HEK293 (cell line): ENCODE data around the gene IL22RA1.

Experiments used
- FEZF1 ChIP-seq: fragments of 450-650 bp; formaldehyde crosslinking; IDR thresholded peaks from 2 replicates; pipeline ENCODE4 v1.5.1; 2016; ENCODE audit warnings: missing biosample characterization, missing genetic modification characterization
- WT1 ChIP-seq: fragments of 450-650 bp; formaldehyde crosslinking; IDR thresholded peaks from 2 replicates; pipeline ENCODE4 v1.5.1; 2016; ENCODE audit warnings: missing biosample characterization, missing genetic modification characterization
- YY1 ChIP-seq: fragments of 450-650 bp; formaldehyde crosslinking; IDR thresholded peaks from 2 replicates; pipeline ENCODE4 v1.5.1; 2018; ENCODE audit warnings: missing biosample characterization, missing genetic modification characterization
- ZBTB44 ChIP-seq: fragments of 450-650 bp; IDR thresholded peaks from 2 replicates; pipeline ENCODE4 v1.5.1; 2018; ENCODE audit warnings: missing biosample characterization, mild to moderate bottlenecking, missing genetic modification characterization
- ZBTB8A ChIP-seq: fragments of 450-650 bp; formaldehyde crosslinking; IDR thresholded peaks from 2 replicates; pipeline ENCODE4 v1.5.1; 2016; ENCODE audit warnings: missing biosample characterization, missing genetic modification characterization
- ZNF138 ChIP-seq: fragments of 450-650 bp; formaldehyde crosslinking; IDR thresholded peaks from 2 replicates; pipeline ENCODE4 v1.5.1; 2016; ENCODE audit warnings: missing biosample characterization, missing genetic modification characterization, borderline replicate concordance
- ZNF2 ChIP-seq: fragments of 450-650 bp; formaldehyde crosslinking; IDR thresholded peaks from 2 replicates; pipeline ENCODE4 v1.5.1; 2016; ENCODE audit warnings: missing biosample characterization, missing genetic modification characterization
- ZNF24 ChIP-seq: fragments of 450-650 bp; formaldehyde crosslinking; IDR thresholded peaks from 2 replicates; pipeline ENCODE4 v1.5.1; 2016; ENCODE audit warnings: missing biosample characterization, missing genetic modification characterization
- ZNF274 ChIP-seq, 2 experiments: fragments of 200-500 bp in 1 of 2; fragments of 450-650 bp in 1 of 2; sonication (Bioruptor generic) in 1 of 2; formaldehyde crosslinking in 1 of 2; IDR thresholded peaks; 2 replicates each; pipeline versions ENCODE4 v1.5.1 to v1.6.1; 2014 to 2016; ENCODE audit warnings: borderline replicate concordance in 1 of 2, inconsistent platforms in 1 of 2, low read length in 1 of 2, missing biosample characterization in 1 of 2, missing genetic modification characterization in 1 of 2
- ZNF324 ChIP-seq: fragments of 450-650 bp; formaldehyde crosslinking; IDR thresholded peaks from 2 replicates; pipeline ENCODE4 v1.5.1; 2016; ENCODE audit warnings: missing biosample characterization, missing genetic modification characterization
- ZNF404 ChIP-seq: fragments of 450-650 bp; formaldehyde crosslinking; IDR thresholded peaks from 2 replicates; pipeline ENCODE4 v1.5.1; 2017; ENCODE audit warnings: missing biosample characterization, missing genetic modification characterization
- ZNF433 ChIP-seq: fragments of 450-650 bp; formaldehyde crosslinking; IDR thresholded peaks from 2 replicates; pipeline ENCODE4 v1.5.1; 2016; ENCODE audit warnings: missing biosample characterization, missing genetic modification characterization, low read depth
- ZNF501 ChIP-seq: fragments of 450-650 bp; formaldehyde crosslinking; IDR thresholded peaks from 2 replicates; pipeline ENCODE4 v1.5.1; 2016; ENCODE audit warnings: missing biosample characterization, missing genetic modification characterization
- TF ChIP-seq, protein P1 (sequence below): fragments of 450-650 bp; formaldehyde crosslinking; IDR thresholded peaks from 2 replicates; pipeline ENCODE4 v1.5.1; 2016; ENCODE audit warnings: missing biosample characterization, missing genetic modification characterization

GRCh38 chr1:24082372-24082771, 60.6 kb downstream of the IL22RA1 start:
- TF ChIP-seq, protein P1, sequence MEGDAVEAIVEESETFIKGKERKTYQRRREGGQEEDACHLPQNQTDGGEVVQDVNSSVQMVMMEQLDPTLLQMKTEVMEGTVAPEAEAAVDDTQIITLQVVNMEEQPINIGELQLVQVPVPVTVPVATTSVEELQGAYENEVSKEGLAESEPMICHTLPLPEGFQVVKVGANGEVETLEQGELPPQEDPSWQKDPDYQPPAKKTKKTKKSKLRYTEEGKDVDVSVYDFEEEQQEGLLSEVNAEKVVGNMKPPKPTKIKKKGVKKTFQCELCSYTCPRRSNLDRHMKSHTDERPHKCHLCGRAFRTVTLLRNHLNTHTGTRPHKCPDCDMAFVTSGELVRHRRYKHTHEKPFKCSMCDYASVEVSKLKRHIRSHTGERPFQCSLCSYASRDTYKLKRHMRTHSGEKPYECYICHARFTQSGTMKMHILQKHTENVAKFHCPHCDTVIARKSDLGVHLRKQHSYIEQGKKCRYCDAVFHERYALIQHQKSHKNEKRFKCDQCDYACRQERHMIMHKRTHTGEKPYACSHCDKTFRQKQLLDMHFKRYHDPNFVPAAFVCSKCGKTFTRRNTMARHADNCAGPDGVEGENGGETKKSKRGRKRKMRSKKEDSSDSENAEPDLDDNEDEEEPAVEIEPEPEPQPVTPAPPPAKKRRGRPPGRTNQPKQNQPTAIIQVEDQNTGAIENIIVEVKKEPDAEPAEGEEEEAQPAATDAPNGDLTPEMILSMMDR (tag by site-specific recombination): no peak
- TF ChIP-seq FEZF1: no peak
- TF ChIP-seq YY1 (tag by site-specific recombination): no peak
- no peak for TF ChIP-seq ZNF404 (tag by site-specific recombination)
- no peak for TF ChIP-seq ZNF2 (tag by site-specific recombination)
- TF ChIP-seq ZNF433 (tag by site-specific recombination): no peak
- TF ChIP-seq ZNF138 (tag by site-specific recombination): no peak
- no peak for TF ChIP-seq ZNF24 (tag by site-specific recombination)
- no peak for TF ChIP-seq ZNF324 (tag by site-specific recombination)
- TF ChIP-seq ZNF274 (IDR thresholded peaks at IDR 0.05; ENCODE audit: low read length): no peak
- TF ChIP-seq ZNF274 (tag by site-specific recombination; IDR thresholded peaks at IDR 0.05; ENCODE audit: borderline replicate concordance): no peak
- TF ChIP-seq WT1 (tag by site-specific recombination): no peak
- TF ChIP-seq ZBTB8A (tag by site-specific recombination): no peak
- no peak for TF ChIP-seq ZNF501 (tag by site-specific recombination)
- no peak for TF ChIP-seq ZBTB44
